K562 (cell line): ENCODE measurements around the gene DHDH. TPM values are rescaled to one million over a fixed set of nuclear protein-coding genes. Genes with fewer than 3 reads are reported as not detected.

Experiments used
- ATF2 ChIP-seq: sonication (generic); formaldehyde crosslinking; IDR thresholded peaks from 2 replicates; pipeline ENCODE4 v1.8.1; 2022; ENCODE audit warnings: missing genetic modification reagents
- ATF7 ChIP-seq: fragments of 450-650 bp; IDR thresholded peaks from 2 replicates; pipeline ENCODE4 v1.7.1; 2014; ENCODE audit warnings: mild to moderate bottlenecking, moderate library complexity
- BCLAF1 ChIP-seq, 2 experiments: fragments of 450-650 bp in 1 of 2; IDR thresholded peaks; 2 replicates each; pipeline ENCODE4 v1.6.1; 2011 to 2017; ENCODE audit warnings: low read depth in 2 of 2, antibody characterized with exemption in 1 of 2, borderline replicate concordance in 1 of 2, low read length in 1 of 2, mild to moderate bottlenecking in 1 of 2, mixed read lengths in 1 of 2; ENCODE audit not compliant: control insufficient read depth in 1 of 2
- CCAR2 ChIP-seq: fragments of 200-400 bp; formaldehyde crosslinking; IDR thresholded peaks from 2 replicates; pipeline ENCODE4 v1.6.1; 2017; ENCODE audit warnings: mild to moderate bottlenecking, low read depth, low read length
- CHD1 ChIP-seq: fragments of 200-600 bp; sonication (generic); IDR thresholded peaks from one replicate; pipeline ENCODE4 v1.6.1; 2012; ENCODE audit warnings: mild to moderate bottlenecking, moderate library complexity, low read length, inconsistent platforms
- DEAF1 ChIP-seq: fragments of 450-650 bp; formaldehyde crosslinking; IDR thresholded peaks from 2 replicates; pipeline ENCODE4 v1.4.0; 2020; ENCODE audit warnings: mild to moderate bottlenecking, moderate library complexity
- ELF2 ChIP-seq: fragments of 250-450 bp; sonication (Bioruptor Pico); IDR thresholded peaks from 2 replicates; pipeline ENCODE4 v1.5.0; 2021; ENCODE audit warnings: mild to moderate bottlenecking
- KLF1 ChIP-seq: fragments of 450-650 bp; IDR thresholded peaks from 2 replicates; pipeline ENCODE4 v1.6.1; 2016; ENCODE audit warnings: missing genetic modification characterization, missing compliant biosample characterization
- KLF10 ChIP-seq: fragments of 250-450 bp; sonication (Bioruptor Pico); IDR thresholded peaks from 2 replicates; pipeline ENCODE4 v1.6.1; 2021; ENCODE audit warnings: matching md5 sums
- LCOR ChIP-seq: sonication (generic); formaldehyde crosslinking; IDR thresholded peaks from 2 replicates; pipeline ENCODE4 v1.8.0; 2022; ENCODE audit warnings: mild to moderate bottlenecking, missing genetic modification reagents
- MLX ChIP-seq, 2 experiments: fragments of 450-650 bp in 1 of 2; sonication (generic) in 1 of 2; formaldehyde crosslinking; conservative IDR thresholded peaks; 2 replicates each; pipeline versions ENCODE4 v1.4.0 to v1.8.1; 2020 to 2022; ENCODE audit warnings: mild to moderate bottlenecking in 1 of 2, missing genetic modification reagents in 1 of 2
- PPARD ChIP-seq: fragments of 250-450 bp; sonication (Bioruptor Pico); IDR thresholded peaks from 2 replicates; pipeline ENCODE4 v1.8.0; 2022; ENCODE audit warnings: inconsistent platforms, mild to moderate bottlenecking, moderate library complexity
- RBFOX2 ChIP-seq: fragments of 200-400 bp; formaldehyde crosslinking; IDR thresholded peaks from 2 replicates; pipeline ENCODE4 v1.6.1; 2017; ENCODE audit warnings: low read depth, mild to moderate bottlenecking, low read length, moderate library complexity
- SNRNP70 ChIP-seq: fragments of 200-400 bp; formaldehyde crosslinking; optimal IDR thresholded peaks from 2 replicates; pipeline ENCODE3; 2017; ENCODE audit warnings: low read depth, low read length
- SRF ChIP-seq, 2 experiments: fragments of 250-450, 450-650 bp in 1 of 2; sonication (Bioruptor Pico) in 1 of 2; sonication (generic) in 1 of 2; formaldehyde crosslinking; IDR thresholded peaks; 2 replicates each; pipeline versions ENCODE4 v1.5.0 to v1.5.1; 2020 to 2022; ENCODE audit warnings: mild to moderate bottlenecking in 1 of 2, missing genetic modification reagents in 1 of 2
- ZNF165 ChIP-seq: fragments of 250-450 bp; sonication (Bioruptor Pico); IDR thresholded peaks from 2 replicates; pipeline ENCODE4 v1.4.0; 2020; ENCODE audit warnings: borderline replicate concordance
- ZNF316 ChIP-seq: fragments of 450-650 bp; IDR thresholded peaks from 2 replicates; pipeline ENCODE4 v1.6.1; 2016
- ZZZ3 ChIP-seq: fragments of 450-650 bp; IDR thresholded peaks from 2 replicates; pipeline ENCODE4 v1.6.1; 2016; ENCODE audit warnings: antibody characterized with exemption, mild to moderate bottlenecking, moderate library complexity
- polyA plus RNA-seq, 8 experiments: library from polyadenylated mRNA; depleted of rRNA in 4 of 8; stranded (reverse) in 5 of 8; unstranded in 3 of 8; fragments of >200 nt; fragmentation: Nextera tagmentation in 2 of 8; fragmentation: Illumina TruSeq in 1 of 8; extraction: Ambion mirVana in 2 of 8; extraction: Trizol in 1 of 8; gene quantifications; 2 replicates each; pipeline versions ENCODE4 v1.2.1 to v1.2.3, GENCODE V29; 2011 to 2014; ENCODE audit warnings: inconsistent platforms in 1 of 8, missing spikeins in 1 of 8
- total RNA-seq, 7 experiments: library from RNA; depleted of rRNA in 6 of 7; stranded (reverse); fragments of >200 nt in 6 of 7; fragmentation: Illumina TruSeq in 2 of 7; extraction: Trizol in 2 of 7; gene quantifications; 2 replicates each; pipeline versions ENCODE4 v1.2.1 to v1.2.3, GENCODE V29; 2011 to 2021; ENCODE audit warnings: low replicate concordance in 1 of 7
- TF ChIP-seq, protein P1 (sequence below): fragments of 450-650 bp; formaldehyde crosslinking; IDR thresholded peaks from 2 replicates; pipeline ENCODE4 v1.4.0; 2020; ENCODE audit warnings: mild to moderate bottlenecking, moderate library complexity

Gene DHDH
- total and polyA plus RNA-seq, 9 of the 15 experiments (the other 6 are each of a cell fraction or from before 2014, with no cell fraction given), result 0.37 to 1.9 (median 0.87) TPM

DNA sequence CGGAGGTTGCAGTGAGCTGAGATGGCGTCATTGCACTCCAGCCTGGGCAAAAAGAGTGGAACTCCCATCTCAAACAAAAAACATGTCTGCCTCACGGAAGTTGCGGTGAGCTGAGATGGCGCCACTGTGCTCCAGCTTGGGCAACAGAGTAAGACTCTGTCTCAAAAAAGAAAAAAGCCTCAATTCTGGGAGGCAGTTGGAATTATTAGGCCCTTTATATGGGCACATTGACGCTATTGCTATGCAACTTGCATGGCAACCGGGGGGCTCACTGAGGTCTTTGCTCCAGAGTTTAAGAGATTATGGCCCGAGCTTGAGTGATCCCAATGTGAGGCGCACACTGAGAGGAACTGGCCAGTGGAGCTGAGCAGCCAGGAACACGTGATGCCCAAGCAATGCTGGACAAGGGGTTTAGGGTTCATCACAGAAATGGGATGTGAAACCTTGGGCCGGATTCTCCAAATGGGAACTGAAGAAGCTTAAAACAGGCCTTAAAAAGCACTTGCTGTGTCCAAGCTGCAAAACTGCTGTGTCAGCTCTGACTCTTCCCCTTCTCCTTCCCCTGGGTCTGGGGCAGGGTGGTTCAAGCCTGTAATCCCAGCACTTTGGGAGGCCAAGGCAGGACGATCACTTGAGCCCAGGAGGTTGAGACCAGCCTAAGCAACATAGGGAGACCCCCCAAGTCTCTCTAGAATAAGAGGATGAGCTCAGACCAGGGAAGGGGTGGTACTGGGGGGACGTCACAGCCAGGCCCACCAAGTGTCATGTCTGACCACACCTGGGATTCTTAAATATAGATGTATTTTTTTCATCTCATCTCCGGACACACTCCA lies 34.1 kb downstream of the DHDH start (continued):
- TF ChIP-seq RBFOX2 (peak; percentile 78), MLX (CRISPR knock-in tag; conservative IDR thresholded peaks at IDR 0.05) (0 out of 4 replicates have a peak, but pooled peaks of 1 of the 2 experiments have one; percentile 70), PPARD (CRISPR knock-in tag) (no peak), ZNF316 (peak; percentile 100), ELF2 (CRISPR knock-in tag) (peak; percentile 81), ZZZ3 (no peak), CCAR2 (no peak), BCLAF1 (IDR thresholded peaks at IDR 0.05; ENCODE audit: borderline replicate concordance in 1 of 2, control insufficient read depth in 1 of 2, low read depth in 2 of 2, low read length in 1 of 2) (peak; percentile 20 to 76; a peak in 2 of 4 replicates), CHD1 (no peak), KLF1 (tag) (no peak), ATF7 (peak; percentile 65; the same call in 1 of the 2 replicates), ATF2 (no peak; the same call in 1 of the 2 replicates), SRF (CRISPR knock-in tag; IDR thresholded peaks at IDR 0.05) (peak; percentile 25 to 40; a peak in 2 of 4 replicates), DEAF1 (CRISPR knock-in tag) (no peak; the same call in none of the 2 replicates), KLF10 (CRISPR knock-in tag) (peak; percentile 80; the same call in 1 of the 2 replicates), ZNF165 (CRISPR knock-in tag) (no peak), SNRNP70 (peak; percentile 77), LCOR (no peak)
- TF ChIP-seq, protein P1, sequence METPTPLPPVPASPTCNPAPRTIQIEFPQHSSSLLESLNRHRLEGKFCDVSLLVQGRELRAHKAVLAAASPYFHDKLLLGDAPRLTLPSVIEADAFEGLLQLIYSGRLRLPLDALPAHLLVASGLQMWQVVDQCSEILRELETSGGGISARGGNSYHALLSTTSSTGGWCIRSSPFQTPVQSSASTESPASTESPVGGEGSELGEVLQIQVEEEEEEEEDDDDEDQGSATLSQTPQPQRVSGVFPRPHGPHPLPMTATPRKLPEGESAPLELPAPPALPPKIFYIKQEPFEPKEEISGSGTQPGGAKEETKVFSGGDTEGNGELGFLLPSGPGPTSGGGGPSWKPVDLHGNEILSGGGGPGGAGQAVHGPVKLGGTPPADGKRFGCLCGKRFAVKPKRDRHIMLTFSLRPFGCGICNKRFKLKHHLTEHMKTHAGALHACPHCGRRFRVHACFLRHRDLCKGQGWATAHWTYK (CRISPR knock-in tag), result peak; percentile 82; the same call in 1 of the 2 replicates
